ENCODE measurements around the gene EDC3.
"Not testable (repeated sequence)": the region's sequence is repeated elsewhere in the genome, so short reads cannot be mapped to it uniquely, and the experiment has no call there.

Gene EDC3

DNA sequence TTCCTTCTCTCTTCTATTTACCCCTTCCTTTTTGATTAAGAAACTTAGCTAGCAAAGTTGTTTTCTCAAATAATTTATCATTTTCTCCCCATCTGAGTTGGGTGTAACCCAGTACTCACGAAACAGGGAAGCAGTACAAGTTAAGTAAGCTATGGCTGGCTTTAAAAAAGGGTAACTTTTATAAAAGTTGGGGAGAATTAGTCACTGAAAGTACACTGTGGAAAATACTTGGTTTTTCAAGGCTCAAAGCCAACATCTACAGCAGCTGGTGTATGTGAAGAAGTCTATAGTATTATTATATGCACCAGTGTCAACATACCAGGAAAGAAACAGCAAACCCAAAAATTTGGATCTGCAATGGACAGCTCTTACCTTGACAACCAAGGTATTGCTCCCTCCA lies 54.7 kb downstream of the EDC3 start:
- H3K4me3 ChIP-seq (ENCODE audit: low read length) = no peak overlapping the region
- no peak overlapping the region for H3K9ac ChIP-seq (ENCODE audit: low read length)
- peaks cover 7% of the 10 kb centered on the region for H3K36me3 ChIP-seq (ENCODE audit: control insufficient read depth, insufficient read depth, low read length)
- no peak overlapping the region for H3K27ac ChIP-seq (ENCODE audit: low read depth, low read length)
- H3K4me1 ChIP-seq (ENCODE audit: control insufficient read depth, insufficient read depth, low read length) = peaks cover 2% of the 10 kb centered on the region
- no peaks in the 10 kb centered on the region for H3K27me3 ChIP-seq (ENCODE audit: control insufficient read depth, insufficient read depth, low read length)

DNA sequence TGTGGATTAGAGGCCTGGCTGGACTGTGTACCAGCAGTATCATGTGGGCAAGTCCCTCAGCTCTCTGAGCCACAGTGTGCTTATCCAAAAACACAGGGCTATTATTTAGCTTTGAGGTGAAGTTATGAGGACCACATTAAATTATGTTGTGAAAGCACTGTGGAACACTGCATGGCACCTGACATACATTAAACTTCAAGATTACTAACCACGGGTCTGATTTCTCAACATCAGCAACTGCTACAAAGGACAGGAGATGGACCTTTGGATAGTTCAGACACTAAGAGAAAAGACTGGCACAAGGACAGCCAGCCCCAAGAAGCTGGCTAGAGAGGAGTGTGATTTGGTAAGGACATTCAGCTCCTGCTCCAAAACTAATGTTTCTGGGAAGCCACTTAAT lies 58.8 kb downstream of the EDC3 start:
- Histone ChIP-seq H3K27ac (ENCODE audit: low read depth, low read length) (no peak overlapping the region), H3K4me1 (ENCODE audit: control insufficient read depth, insufficient read depth, low read length) (no peaks in the 10 kb centered on the region), H3K27me3 (ENCODE audit: control insufficient read depth, insufficient read depth, low read length) (no peaks in the 10 kb centered on the region), H3K9ac (ENCODE audit: low read length) (no peak overlapping the region), H3K4me3 (ENCODE audit: low read length) (no peak overlapping the region), H3K36me3 (ENCODE audit: control insufficient read depth, insufficient read depth, low read length) (peaks cover 24% of the 10 kb centered on the region)

DNA sequence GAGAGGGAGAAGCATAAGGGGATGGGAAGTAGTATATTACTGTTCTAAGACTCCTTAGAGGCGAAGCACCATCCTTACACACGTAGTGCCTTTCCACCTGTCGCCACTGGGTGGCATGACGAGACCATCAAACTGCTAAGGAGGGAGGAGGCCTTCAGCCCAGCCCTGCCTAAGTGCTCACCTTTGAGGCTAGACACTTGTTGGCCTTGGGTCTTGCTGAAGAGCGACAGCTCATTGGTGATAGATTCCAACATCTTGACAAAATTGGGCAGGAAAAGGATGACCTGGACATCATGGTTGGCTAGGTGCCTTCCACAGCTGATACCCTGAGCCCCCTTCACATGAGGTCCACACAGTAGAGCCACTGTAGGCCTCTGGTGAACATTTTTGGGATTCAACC lies 60.6 kb downstream of the EDC3 start:
- H3K4me3 ChIP-seq (ENCODE audit: low read length) = no peak overlapping the region
- no peaks in the 10 kb centered on the region for H3K4me1 ChIP-seq (ENCODE audit: control insufficient read depth, insufficient read depth, low read length)
- H3K27ac ChIP-seq (ENCODE audit: low read depth, low read length) = no peak overlapping the region
- no peak overlapping the region for H3K9ac ChIP-seq (ENCODE audit: low read length)
- peaks cover 32% of the 10 kb centered on the region for H3K36me3 ChIP-seq (ENCODE audit: control insufficient read depth, insufficient read depth, low read length)
- H3K27me3 ChIP-seq (ENCODE audit: control insufficient read depth, insufficient read depth, low read length) = no peaks in the 10 kb centered on the region

DNA sequence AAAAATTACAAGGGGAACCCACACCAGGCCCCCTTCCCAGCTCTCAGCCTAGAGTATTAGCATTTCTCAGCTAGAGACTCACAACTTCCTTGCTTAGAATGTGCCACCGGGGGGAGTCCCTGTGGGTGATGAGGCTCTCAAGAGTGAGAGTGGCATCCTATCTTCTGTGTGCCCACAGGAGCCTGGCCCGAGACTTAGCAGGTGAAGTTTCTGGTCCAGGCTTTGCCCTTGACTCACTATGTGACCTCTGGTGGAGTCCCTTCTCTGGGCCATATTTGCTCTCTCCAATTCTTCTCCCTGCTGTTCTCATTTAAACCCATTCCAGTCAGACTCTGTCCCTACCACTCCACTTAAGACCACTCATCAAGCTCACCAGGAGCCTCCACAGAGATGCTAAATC lies 62.0 kb downstream of the EDC3 start:
- no peak overlapping the region for H3K9ac ChIP-seq (ENCODE audit: low read length)
- H3K27ac ChIP-seq (ENCODE audit: low read depth, low read length) = no peak overlapping the region
- peaks cover 37% of the 10 kb centered on the region for H3K36me3 ChIP-seq (ENCODE audit: control insufficient read depth, insufficient read depth, low read length)
- no peak overlapping the region for H3K4me3 ChIP-seq (ENCODE audit: low read length)
- no peaks in the 10 kb centered on the region for H3K4me1 ChIP-seq (ENCODE audit: control insufficient read depth, insufficient read depth, low read length)
- H3K27me3 ChIP-seq (ENCODE audit: control insufficient read depth, insufficient read depth, low read length) = no peaks in the 10 kb centered on the region

DNA sequence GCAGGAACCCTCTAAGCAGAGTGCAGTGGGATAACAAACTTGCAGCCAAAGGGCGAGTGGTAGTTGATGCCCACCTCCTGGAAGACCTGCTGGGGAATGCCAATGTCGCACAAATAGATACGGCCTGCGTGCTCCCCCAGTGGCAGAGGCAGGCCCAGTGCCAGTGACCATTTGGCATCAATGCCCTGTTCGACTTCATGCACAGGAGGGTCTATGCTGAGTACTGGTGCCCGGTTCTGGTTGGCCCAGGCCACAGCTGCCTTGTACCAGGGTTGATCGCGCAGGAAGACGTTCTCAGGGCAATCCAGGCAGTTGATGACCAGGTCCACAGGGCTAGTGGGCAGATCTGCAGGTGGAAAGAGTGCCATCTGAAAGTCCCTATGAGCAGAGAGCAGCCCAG lies 63.2 kb downstream of the EDC3 start:
- H3K27me3 ChIP-seq (ENCODE audit: control insufficient read depth, insufficient read depth, low read length) = no peaks in the 10 kb centered on the region
- no peak overlapping the region for H3K4me3 ChIP-seq (ENCODE audit: low read length)
- H3K4me1 ChIP-seq (ENCODE audit: control insufficient read depth, insufficient read depth, low read length) = no peaks in the 10 kb centered on the region
- H3K36me3 ChIP-seq (ENCODE audit: control insufficient read depth, insufficient read depth, low read length) = peaks cover 49% of the 10 kb centered on the region
- no peak overlapping the region for H3K9ac ChIP-seq (ENCODE audit: low read length)
- H3K27ac ChIP-seq (ENCODE audit: low read depth, low read length) = no peak overlapping the region

DNA sequence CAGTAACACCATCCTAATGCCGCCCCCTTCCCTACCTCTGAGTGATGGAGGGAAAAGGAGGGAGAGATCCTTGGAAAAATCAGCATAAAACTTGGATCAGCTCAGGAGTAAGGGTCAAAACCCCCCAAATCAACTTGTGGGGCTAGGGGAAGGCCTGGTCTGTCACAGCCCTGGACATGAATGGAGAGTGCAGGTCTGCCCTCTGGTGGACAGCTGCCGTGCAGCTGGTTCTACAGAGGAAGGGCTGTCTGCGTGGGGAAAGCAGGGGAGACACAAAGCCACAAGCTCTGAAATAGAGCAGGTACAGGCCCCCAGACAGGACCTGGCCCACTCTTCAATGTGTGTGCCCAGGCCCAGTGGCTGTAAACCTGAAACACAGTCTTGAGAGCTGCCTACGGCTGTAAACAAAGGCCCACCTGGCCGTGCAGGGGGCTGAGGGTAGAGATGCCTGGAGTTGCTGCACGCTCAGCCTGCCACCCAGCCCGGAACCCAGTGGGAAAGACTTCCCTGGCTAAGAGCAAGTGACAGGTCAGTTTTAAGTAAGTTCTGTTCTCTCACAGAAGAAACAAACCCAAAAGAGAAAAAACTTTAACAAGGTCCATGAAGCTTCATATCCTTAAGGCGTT lies 63.8 kb downstream of the EDC3 start:
- no peak overlapping the region for H3K4me3 ChIP-seq (ENCODE audit: low read length)
- H3K4me1 ChIP-seq (ENCODE audit: control insufficient read depth, insufficient read depth, low read length) = no peaks in the 10 kb centered on the region
- peaks cover 53% of the 10 kb centered on the region for H3K36me3 ChIP-seq (ENCODE audit: control insufficient read depth, insufficient read depth, low read length)
- H3K27me3 ChIP-seq (ENCODE audit: control insufficient read depth, insufficient read depth, low read length) = no peaks in the 10 kb centered on the region
- H3K9ac ChIP-seq (ENCODE audit: low read length) = no peak overlapping the region
- no peak overlapping the region for H3K27ac ChIP-seq (ENCODE audit: low read depth, low read length)

DNA sequence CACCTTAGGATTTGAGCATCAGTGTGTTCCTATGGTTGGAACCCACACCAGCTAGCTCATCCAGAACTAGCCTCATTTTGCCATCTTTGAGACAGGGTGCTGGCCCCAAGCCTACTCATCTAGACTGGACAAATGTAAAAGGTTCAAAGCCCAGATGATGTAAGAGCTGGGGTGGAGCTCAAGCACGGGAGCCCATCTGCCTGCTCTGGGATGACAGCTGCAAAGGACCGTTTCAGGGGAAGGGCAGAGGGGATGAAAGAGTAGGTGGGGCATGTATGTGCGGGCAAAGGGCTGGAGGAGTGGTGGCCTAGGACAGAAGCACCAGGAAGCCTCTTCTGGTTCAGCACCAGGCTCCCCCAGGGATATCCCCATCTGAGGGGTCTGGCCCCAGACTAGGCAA lies 64.4 kb downstream of the EDC3 start:
- no peak overlapping the region for H3K27ac ChIP-seq (ENCODE audit: low read depth, low read length)
- H3K36me3 ChIP-seq (ENCODE audit: control insufficient read depth, insufficient read depth, low read length) = peaks cover 59% of the 10 kb centered on the region
- H3K9ac ChIP-seq (ENCODE audit: low read length) = no peak overlapping the region

DNA sequence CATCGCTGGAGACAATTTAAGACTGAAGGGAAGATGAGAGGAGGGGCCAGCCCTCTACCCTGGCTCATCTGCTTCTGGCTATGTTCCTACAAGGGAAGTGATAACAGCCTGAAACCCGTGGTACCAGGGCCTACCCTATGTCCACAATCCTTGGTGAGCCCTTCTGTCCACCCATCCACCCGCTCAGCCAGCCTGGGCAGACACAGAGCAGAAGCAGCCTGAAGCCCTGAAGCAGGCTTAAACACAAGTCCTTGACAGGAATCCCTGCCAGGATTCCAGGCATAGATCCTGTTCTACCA lies 64.8 kb downstream of the EDC3 start:
- Histone ChIP-seq H3K4me1 (ENCODE audit: control insufficient read depth, insufficient read depth, low read length) (no peaks in the 10 kb centered on the region), H3K36me3 (ENCODE audit: control insufficient read depth, insufficient read depth, low read length) (peaks cover 62% of the 10 kb centered on the region), H3K9ac (ENCODE audit: low read length) (no peak overlapping the region), H3K27ac (ENCODE audit: low read depth, low read length) (no peak overlapping the region), H3K27me3 (ENCODE audit: control insufficient read depth, insufficient read depth, low read length) (no peaks in the 10 kb centered on the region), H3K4me3 (ENCODE audit: low read length) (no peak overlapping the region)

More for the DNA sequence above, 64.4 kb downstream of the EDC3 start:
- Histone ChIP-seq H3K4me1 (ENCODE audit: control insufficient read depth, insufficient read depth, low read length) (no peaks in the 10 kb centered on the region), H3K4me3 (ENCODE audit: low read length) (no peak overlapping the region), H3K27me3 (ENCODE audit: control insufficient read depth, insufficient read depth, low read length) (no peaks in the 10 kb centered on the region)

DNA sequence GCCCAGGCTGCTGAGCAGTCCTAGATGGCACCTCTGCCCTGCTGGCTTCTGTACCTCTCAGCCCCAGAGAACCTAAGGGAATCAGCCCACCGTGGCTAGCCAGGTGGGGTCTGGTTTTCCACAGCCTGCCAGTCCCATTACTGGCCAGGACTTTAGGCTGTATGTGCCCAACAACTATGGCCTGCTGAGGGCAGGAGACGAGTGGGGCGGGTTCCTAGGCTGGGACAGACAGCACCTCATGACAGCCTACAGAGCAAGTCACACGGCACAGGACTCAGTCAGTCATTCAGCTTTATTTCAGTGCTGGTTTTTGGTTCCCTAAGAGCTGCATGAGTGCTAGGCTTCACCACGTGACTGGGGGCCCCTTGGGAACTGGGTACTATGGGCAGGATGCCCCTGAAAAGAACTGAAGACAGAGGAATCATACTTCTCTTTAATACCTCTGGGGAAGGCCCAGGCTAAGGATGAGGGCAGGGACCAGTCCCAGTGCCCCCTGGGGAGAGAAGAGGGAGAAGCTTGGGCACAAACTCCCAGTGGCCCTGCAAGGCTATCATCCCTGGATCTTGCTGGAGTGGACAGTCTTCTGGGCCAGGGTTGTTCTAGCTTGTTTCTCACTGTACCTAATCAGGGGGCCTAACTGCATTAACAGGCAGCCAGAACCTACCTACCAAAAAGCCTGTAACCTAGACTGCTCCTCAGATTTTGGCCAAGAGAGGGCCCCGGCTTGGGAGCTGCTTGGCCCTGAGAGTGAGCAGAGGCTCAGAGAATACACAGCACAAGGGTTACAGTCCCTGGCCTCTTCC lies 65.3 kb downstream of the EDC3 start:
- no peak overlapping the region for H3K27ac ChIP-seq (ENCODE audit: low read depth, low read length)
- no peaks in the 10 kb centered on the region for H3K4me1 ChIP-seq (ENCODE audit: control insufficient read depth, insufficient read depth, low read length)

DNA sequence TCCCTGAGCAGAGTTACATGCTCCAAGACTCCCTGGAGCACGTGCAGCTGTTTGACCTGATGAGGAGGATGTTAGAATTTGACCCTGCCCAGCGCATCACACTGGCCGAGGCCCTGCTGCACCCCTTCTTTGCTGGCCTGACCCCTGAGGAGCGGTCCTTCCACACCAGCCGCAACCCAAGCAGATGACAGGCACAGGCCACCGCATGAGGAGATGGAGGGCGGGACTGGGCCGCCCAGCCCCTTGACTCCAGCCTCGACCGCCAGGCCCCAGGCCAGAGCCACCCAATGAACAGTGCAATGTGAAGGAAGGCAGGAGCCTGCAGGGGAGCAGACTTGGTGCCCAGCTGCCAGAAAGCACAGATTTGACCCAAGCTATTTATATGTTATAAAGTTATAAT lies 66.1 kb downstream of the EDC3 start:
- not testable (repeated sequence) for H3K4me1 ChIP-seq (ENCODE audit: control insufficient read depth, insufficient read depth, low read length); H3K27ac ChIP-seq (ENCODE audit: low read depth, low read length)
- H3K36me3 ChIP-seq (ENCODE audit: control insufficient read depth, insufficient read depth, low read length) = peaks cover 66% of the 10 kb centered on the region

More for the DNA sequence above, 65.3 kb downstream of the EDC3 start:
- H3K9ac ChIP-seq (ENCODE audit: low read length) = no peak overlapping the region
- H3K27me3 ChIP-seq (ENCODE audit: control insufficient read depth, insufficient read depth, low read length) = no peaks in the 10 kb centered on the region
- no peak overlapping the region for H3K4me3 ChIP-seq (ENCODE audit: low read length)
- peaks cover 63% of the 10 kb centered on the region for H3K36me3 ChIP-seq (ENCODE audit: control insufficient read depth, insufficient read depth, low read length)

DNA sequence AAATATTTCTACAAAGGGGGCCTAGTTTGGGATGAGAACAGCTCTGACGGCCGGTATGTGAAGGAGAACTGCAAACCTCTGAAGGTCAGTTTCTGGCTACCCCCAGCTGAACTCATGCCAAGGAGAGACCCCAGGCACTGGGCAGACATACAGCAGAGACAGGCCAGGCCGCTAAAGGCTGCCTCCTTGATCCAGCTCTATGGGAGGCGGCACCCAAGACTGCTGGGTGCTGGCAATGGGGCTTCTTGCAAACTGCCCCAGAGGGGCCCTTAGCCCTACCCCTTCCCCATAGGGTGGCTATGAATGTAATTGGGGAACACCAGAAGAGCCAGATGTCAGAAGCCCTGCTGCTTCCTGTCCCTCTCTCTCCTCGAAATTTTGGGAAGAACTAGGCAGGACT lies 66.9 kb downstream of the EDC3 start:
- H3K36me3 ChIP-seq (ENCODE audit: control insufficient read depth, insufficient read depth, low read length) = peaks cover 70% of the 10 kb centered on the region
- no peaks in the 10 kb centered on the region for H3K27me3 ChIP-seq (ENCODE audit: control insufficient read depth, insufficient read depth, low read length)
- H3K27ac ChIP-seq (ENCODE audit: low read depth, low read length) = no peak overlapping the region
- no peaks in the 10 kb centered on the region for H3K4me1 ChIP-seq (ENCODE audit: control insufficient read depth, insufficient read depth, low read length)
- no peak overlapping the region for H3K4me3 ChIP-seq (ENCODE audit: low read length)
- no peak overlapping the region for H3K9ac ChIP-seq (ENCODE audit: low read length)

More for the DNA sequence above, 66.1 kb downstream of the EDC3 start:
- H3K27me3 ChIP-seq (ENCODE audit: control insufficient read depth, insufficient read depth, low read length); H3K9ac ChIP-seq (ENCODE audit: low read length); H3K4me3 ChIP-seq (ENCODE audit: low read length): not testable (repeated sequence)

DNA sequence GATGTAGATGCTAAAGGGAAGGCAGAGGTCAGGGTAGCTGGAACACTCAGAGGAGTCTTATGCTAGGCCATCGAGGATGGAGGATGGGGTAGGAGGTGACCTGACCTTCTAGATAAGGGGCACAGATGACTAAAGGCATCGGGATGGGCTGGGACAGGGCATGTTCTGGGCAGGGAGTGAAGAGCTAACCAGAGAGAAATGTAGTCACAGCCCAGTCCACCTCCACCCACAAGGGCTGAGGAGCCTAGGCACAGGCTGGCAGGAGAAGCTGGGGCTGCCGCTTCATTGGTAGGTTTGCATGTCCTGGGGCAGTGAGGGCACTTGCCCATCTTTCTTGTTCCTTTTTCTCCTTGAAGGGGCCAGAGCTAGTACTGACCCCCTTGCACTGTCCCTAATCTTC lies 67.6 kb downstream of the EDC3 start:
- Histone ChIP-seq H3K27me3 (ENCODE audit: control insufficient read depth, insufficient read depth, low read length) (no peaks in the 10 kb centered on the region), H3K36me3 (ENCODE audit: control insufficient read depth, insufficient read depth, low read length) (peaks cover 74% of the 10 kb centered on the region), H3K4me3 (ENCODE audit: low read length) (no peak overlapping the region), H3K4me1 (ENCODE audit: control insufficient read depth, insufficient read depth, low read length) (no peaks in the 10 kb centered on the region), H3K27ac (ENCODE audit: low read depth, low read length) (no peak overlapping the region), H3K9ac (ENCODE audit: low read length) (no peak overlapping the region)

DNA sequence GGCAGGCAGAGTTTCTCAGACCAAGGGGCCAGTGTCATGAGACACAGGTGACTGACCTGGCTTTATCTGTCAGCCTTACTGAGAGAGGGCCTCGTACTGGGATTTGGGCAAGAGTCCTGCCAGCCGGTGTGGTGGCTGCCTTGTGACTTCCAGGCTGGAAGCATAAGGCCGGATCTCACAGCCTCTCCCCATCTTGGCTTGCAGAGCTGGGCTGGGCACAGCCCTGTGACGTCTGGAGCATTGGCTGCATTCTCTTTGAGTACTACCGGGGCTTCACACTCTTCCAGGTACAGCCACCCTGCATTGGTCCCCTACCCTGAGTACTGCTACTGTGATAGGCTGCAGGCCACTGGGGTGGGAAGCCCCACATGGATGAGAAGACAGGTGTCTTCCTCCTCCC lies 68.1 kb downstream of the EDC3 start:
- no peak overlapping the region for H3K9ac ChIP-seq (ENCODE audit: low read length)
- no peak overlapping the region for H3K27ac ChIP-seq (ENCODE audit: low read depth, low read length)
- no peaks in the 10 kb centered on the region for H3K27me3 ChIP-seq (ENCODE audit: control insufficient read depth, insufficient read depth, low read length)
- peaks cover 74% of the 10 kb centered on the region for H3K36me3 ChIP-seq (ENCODE audit: control insufficient read depth, insufficient read depth, low read length)
- H3K4me3 ChIP-seq (ENCODE audit: low read length) = no peak overlapping the region
- no peaks in the 10 kb centered on the region for H3K4me1 ChIP-seq (ENCODE audit: control insufficient read depth, insufficient read depth, low read length)

All from rectal smooth muscle tissue (tissue), 1 donor.